ENCODE results near the gene IL17RA. TPM values are rescaled to one million over a fixed set of nuclear protein-coding genes. Genes with fewer than 3 reads are reported as not detected.

The IL17RA gene
- total RNA-seq, 4 donors from 2014 or later: 17.8 to 24.6 (median 20.0) TPM

DNA sequence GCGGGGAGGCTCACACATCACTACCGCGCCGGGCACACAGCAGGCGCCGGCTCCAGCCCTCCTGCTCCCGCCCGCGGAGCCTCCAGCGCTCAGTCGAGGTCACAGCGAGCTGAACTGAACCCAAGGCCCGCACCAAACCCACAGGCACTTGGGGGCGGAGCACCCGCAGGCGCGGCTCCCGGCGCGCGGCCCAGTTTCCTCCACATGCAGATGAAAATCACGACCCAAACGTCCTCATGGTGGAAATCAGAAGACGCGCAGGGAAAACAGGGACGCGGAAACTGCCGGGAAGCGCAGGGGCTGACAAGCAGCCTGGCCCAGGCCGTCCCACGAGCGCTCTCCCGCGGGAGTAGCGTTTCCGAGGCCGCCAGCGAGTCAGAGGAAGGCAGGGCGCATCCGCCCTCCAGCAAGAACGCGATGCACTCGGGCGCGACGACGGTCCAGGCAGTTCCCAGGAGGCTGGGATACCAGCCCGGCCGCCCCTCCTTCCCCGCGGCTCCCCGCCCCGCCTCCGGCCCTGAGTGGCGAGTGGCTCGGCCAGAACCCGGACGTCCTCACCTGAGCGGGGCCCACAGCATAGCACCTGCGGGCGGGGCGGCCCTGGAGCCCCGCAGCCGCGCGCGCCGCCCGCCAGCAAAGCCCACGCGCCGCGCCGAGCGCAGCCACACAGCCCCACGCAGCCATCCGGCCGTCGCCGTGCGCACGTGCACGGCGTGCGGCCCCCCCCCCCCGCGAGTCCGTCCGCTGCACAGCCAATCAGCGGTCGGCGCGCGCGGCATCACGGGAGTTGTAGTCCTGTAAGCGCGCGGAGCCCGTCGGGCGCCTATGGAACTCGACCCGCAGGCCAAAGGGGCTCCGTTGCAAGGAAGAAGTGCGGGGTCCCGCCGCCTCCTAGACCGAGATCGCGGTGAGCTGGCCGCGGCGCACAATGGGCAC, 74.0 kb downstream of the IL17RA start, which contains the start of gene HDHD5:
Gene HDHD5 (minus strand): TSS at position 710 of the 936 bp plus-strand sequence. CDS start 26 bp downstream, at position 684.
- 1 to 2% methylated on average over 32 to 69 of the region's 114 CpGs for WGBS, 2 donors
- H3K4me1 ChIP-seq: peaks cover 2 to 39% (median 16%) of the 10 kb centered on the region in 4 donors

DNA sequence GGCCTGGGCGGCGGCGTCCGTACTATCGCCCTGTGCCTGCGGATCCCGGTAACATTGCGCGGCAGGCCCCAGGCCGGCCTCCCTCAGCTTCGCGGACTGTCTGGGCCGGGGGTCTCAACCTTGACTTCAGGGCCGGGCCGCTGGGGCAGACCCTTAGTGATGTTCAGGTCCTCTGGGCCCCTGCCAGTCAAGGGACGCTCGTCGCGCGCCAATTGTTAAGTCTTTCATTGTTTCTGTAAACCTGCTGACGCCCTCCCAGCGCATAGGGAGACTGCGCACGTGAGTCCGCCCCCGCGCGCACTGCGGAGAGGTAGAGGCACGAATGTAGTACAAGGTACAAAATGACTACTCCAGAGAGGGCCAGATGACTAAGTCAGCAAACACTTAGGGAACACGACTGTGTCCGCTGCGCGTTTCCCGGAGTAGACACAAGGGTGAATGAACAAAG, 74.7 kb downstream of the IL17RA start:
- Histone ChIP-seq H3K36me3 (no peaks in the 10 kb centered on the region), H3K4me3 (peak overlapping the region; percentile 76 to 91 (median 82)), H3K9me3 (no peaks in the 10 kb centered on the region), H3K27ac (peak overlapping the region; percentile 58 to 93 (median 83)), H3K4me1 (peaks cover 2 to 39% (median 16%) of the 10 kb centered on the region in 4 donors), H3K27me3 (no peaks in the 10 kb centered on the region)
- DNase-seq (ENCODE audit: low spot score in 2 of 2): peak in 1 of 2 donors; percentile 13
- TF ChIP-seq, protein P1, sequence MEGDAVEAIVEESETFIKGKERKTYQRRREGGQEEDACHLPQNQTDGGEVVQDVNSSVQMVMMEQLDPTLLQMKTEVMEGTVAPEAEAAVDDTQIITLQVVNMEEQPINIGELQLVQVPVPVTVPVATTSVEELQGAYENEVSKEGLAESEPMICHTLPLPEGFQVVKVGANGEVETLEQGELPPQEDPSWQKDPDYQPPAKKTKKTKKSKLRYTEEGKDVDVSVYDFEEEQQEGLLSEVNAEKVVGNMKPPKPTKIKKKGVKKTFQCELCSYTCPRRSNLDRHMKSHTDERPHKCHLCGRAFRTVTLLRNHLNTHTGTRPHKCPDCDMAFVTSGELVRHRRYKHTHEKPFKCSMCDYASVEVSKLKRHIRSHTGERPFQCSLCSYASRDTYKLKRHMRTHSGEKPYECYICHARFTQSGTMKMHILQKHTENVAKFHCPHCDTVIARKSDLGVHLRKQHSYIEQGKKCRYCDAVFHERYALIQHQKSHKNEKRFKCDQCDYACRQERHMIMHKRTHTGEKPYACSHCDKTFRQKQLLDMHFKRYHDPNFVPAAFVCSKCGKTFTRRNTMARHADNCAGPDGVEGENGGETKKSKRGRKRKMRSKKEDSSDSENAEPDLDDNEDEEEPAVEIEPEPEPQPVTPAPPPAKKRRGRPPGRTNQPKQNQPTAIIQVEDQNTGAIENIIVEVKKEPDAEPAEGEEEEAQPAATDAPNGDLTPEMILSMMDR (IDR thresholded peaks at IDR 0.05): no peak
- TF ChIP-seq EP300 (IDR thresholded peaks at IDR 0.05) (no peak), POLR2A (IDR thresholded peaks at IDR 0.05) (no peak)
- WGBS, 2 donors: 8% methylated on average over 15 to 35 of the region's 35 CpGs

More for the DNA sequence above, 74.0 kb downstream of the IL17RA start, which contains the start of gene HDHD5:
- Histone ChIP-seq H3K27me3 (no peaks in the 10 kb centered on the region), H3K27ac (peak within 1 kb of the TSS; percentile 80 to 93 (median 84)), H3K36me3 (no peaks in the 10 kb centered on the region), H3K4me3 (peak within 1 kb of the TSS; percentile 76 to 91 (median 82)), H3K9me3 (no peaks in the 10 kb centered on the region)
- DNase-seq (ENCODE audit: low spot score in 2 of 2): peak; percentile 86 to 88
- peak; percentile 15 to 28 for TF ChIP-seq POLR2A (IDR thresholded peaks at IDR 0.05)
- peak; percentile 28 to 50 for TF ChIP-seq EP300 (IDR thresholded peaks at IDR 0.05)
- TF ChIP-seq, protein P1 (IDR thresholded peaks at IDR 0.05): peak in 1 of 5 experiments; percentile 22

DNA sequence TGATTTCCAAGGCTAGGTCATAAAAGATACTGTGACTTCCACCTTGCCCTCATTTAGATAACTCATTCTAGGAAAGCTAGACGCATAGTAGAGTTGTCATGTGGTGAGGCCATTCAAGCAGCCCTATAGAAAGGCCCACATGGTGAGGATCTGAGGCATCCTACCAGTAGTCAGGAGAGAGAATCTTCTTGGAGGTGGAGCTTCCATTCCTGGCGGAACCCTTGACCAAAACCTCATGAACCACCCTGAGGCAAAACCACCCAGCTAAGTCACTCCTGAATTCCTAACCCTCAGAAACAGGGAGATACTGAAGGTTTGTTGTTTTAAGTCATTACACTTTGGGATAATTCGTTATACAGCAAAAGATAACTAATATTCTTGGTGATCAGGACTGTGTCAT, 77.2 kb downstream of the IL17RA start:
- no peak for DNase-seq (ENCODE audit: low spot score in 2 of 2)

DNA sequence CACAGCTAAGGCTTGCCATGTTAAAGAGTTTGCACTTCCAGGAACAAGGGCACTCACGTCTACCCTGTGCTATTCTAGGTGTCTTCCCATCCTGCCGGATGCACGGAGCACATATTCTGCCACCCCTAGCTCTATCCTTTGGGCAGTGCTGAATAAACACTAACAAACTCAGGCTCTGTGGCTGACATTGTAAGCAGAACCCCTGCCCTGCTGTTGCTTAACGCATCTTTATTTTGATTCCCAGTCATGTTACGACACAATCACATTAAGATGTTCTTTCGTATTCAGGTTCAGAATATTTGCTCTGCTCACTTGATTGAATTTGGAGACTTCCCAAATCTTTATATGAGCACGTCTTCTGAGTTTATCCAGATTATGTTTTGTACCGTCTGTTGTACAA, 77.9 kb downstream of the IL17RA start:
- peaks cover 1 to 25% (median 9%) of the 10 kb centered on the region in 4 donors for H3K4me1 ChIP-seq
- no peaks in the 10 kb centered on the region for H3K36me3 ChIP-seq
- no peak overlapping the region for H3K27ac ChIP-seq
- no peaks in the 10 kb centered on the region for H3K27me3 ChIP-seq
- no peak overlapping the region for H3K4me3 ChIP-seq
- TF ChIP-seq EP300 (IDR thresholded peaks at IDR 0.05) (no peak), POLR2A (IDR thresholded peaks at IDR 0.05) (no peak)
- TF ChIP-seq, protein P1 (IDR thresholded peaks at IDR 0.05): no peak
- H3K9me3 ChIP-seq: no peaks in the 10 kb centered on the region
- no peak for DNase-seq (ENCODE audit: low spot score in 2 of 2)
- 66 to 81% methylated on average over 8 of the region's 8 CpGs for WGBS, 2 donors

More for the DNA sequence above, 77.2 kb downstream of the IL17RA start:
- Histone ChIP-seq H3K36me3 (no peaks in the 10 kb centered on the region), H3K27ac (no peak overlapping the region), H3K9me3 (no peaks in the 10 kb centered on the region), H3K4me1 (peaks cover 2 to 26% (median 12%) of the 10 kb centered on the region in 4 donors), H3K27me3 (no peaks in the 10 kb centered on the region), H3K4me3 (no peak overlapping the region)
- TF ChIP-seq, protein P1 (IDR thresholded peaks at IDR 0.05): no peak
- TF ChIP-seq EP300 (IDR thresholded peaks at IDR 0.05) (no peak), POLR2A (IDR thresholded peaks at IDR 0.05) (no peak)
- WGBS, 2 donors: 90 to 92% methylated on average over 3 of the region's 3 CpGs

Measured in tibial nerve (tissue), 4 donors.